HepG2 (cell line): Measurements from ENCODE around the gene BCL2L1. TPM values are rescaled to one million over a fixed set of nuclear protein-coding genes. Genes with fewer than 3 reads are reported as not detected.

Experiments used
- ATF6 ChIP-seq: sonication (generic); formaldehyde crosslinking; conservative IDR thresholded peaks from 2 replicates; pipeline ENCODE4 v1.4.0; 2020; ENCODE audit warnings: missing genetic modification reagents
- GRHL1 ChIP-seq: sonication (generic); formaldehyde crosslinking; conservative IDR thresholded peaks from 2 replicates; pipeline ENCODE4 v1.8.0; 2022; ENCODE audit warnings: missing genetic modification reagents
- HMG20A ChIP-seq: IDR thresholded peaks from 2 replicates; pipeline ENCODE4 v1.6.1; 2016; ENCODE audit warnings: borderline replicate concordance
- HNRNPUL1 ChIP-seq: fragments of 200-400 bp; formaldehyde crosslinking; IDR thresholded peaks from 2 replicates; pipeline ENCODE4 v1.6.1; 2017; ENCODE audit warnings: low read depth, mild to moderate bottlenecking, low read length, moderate library complexity
- KDM2A ChIP-seq: sonication (generic); formaldehyde crosslinking; IDR thresholded peaks from 2 replicates; pipeline ENCODE4 v1.4.0; 2020; ENCODE audit warnings: low read depth, missing genetic modification reagents, borderline replicate concordance
- PHB2 ChIP-seq: fragments of 450-650 bp; IDR thresholded peaks from 2 replicates; pipeline ENCODE4 v1.6.1; 2018; ENCODE audit not compliant: partially characterized antibody
- RBM39 ChIP-seq: fragments of 200-400 bp; formaldehyde crosslinking; IDR thresholded peaks from one replicate; pipeline ENCODE4 v1.6.1; 2018; ENCODE audit warnings: antibody characterized with exemption, mild to moderate bottlenecking, low read depth, low read length; ENCODE audit not compliant: poor library complexity, severe bottlenecking
- RNF2 ChIP-seq: fragments of 450-650 bp; conservative IDR thresholded peaks from 2 replicates; pipeline ENCODE4 v1.6.1; 2016; ENCODE audit warnings: low read depth
- SNAI1 ChIP-seq: sonication (generic); formaldehyde crosslinking; IDR thresholded peaks from 2 replicates; pipeline ENCODE4 v1.5.0; 2020; ENCODE audit warnings: mild to moderate bottlenecking, missing genetic modification reagents, borderline replicate concordance
- SNRNP70 ChIP-seq: fragments of 200-400 bp; formaldehyde crosslinking; IDR thresholded peaks from 2 replicates; pipeline ENCODE4 v1.6.1; 2017; ENCODE audit warnings: mild to moderate bottlenecking, low read depth, low read length, moderate library complexity
- ZBTB14 ChIP-seq: sonication (generic); formaldehyde crosslinking; IDR thresholded peaks from 2 replicates; pipeline ENCODE4 v1.4.0; 2020; ENCODE audit warnings: missing genetic modification reagents
- ZBTB39 ChIP-seq: sonication (generic); formaldehyde crosslinking; IDR thresholded peaks from 2 replicates; pipeline ENCODE4 v1.5.0; 2020; ENCODE audit warnings: missing genetic modification reagents
- ZBTB7B ChIP-seq: sonication (generic); formaldehyde crosslinking; IDR thresholded peaks from 2 replicates; pipeline ENCODE4 v1.4.0; 2020; ENCODE audit warnings: missing genetic modification reagents
- ZNF24 ChIP-seq: fragments of 450-650 bp; IDR thresholded peaks from 2 replicates; pipeline ENCODE4 v1.6.1; 2017; ENCODE audit warnings: antibody characterized with exemption, mild to moderate bottlenecking
- ZNF33A ChIP-seq: sonication (generic); formaldehyde crosslinking; IDR thresholded peaks from 2 replicates; pipeline ENCODE4 v1.5.1; 2020; ENCODE audit warnings: missing genetic modification reagents, mild to moderate bottlenecking, moderate library complexity, borderline replicate concordance
- ZNF382 ChIP-seq: sonication (generic); formaldehyde crosslinking; IDR thresholded peaks from 2 replicates; pipeline ENCODE4 v1.5.0; 2020; ENCODE audit warnings: missing genetic modification reagents, mild to moderate bottlenecking, borderline replicate concordance
- ZNF724P ChIP-seq: sonication (generic); formaldehyde crosslinking; IDR thresholded peaks from 2 replicates; pipeline ENCODE4 v1.8.0; 2022; ENCODE audit warnings: missing genetic modification reagents, borderline replicate concordance
- ZNF746 ChIP-seq: sonication (generic); formaldehyde crosslinking; IDR thresholded peaks from 2 replicates; pipeline ENCODE4 v1.8.0; 2022; ENCODE audit warnings: mild to moderate bottlenecking, missing genetic modification reagents
- ZUFSP ChIP-seq: sonication (generic); formaldehyde crosslinking; IDR thresholded peaks from 2 replicates; pipeline ENCODE4 v1.9.0; 2021; ENCODE audit warnings: missing genetic modification reagents, mild to moderate bottlenecking, borderline replicate concordance
- polyA plus RNA-seq, 8 experiments: library from polyadenylated mRNA; depleted of rRNA in 3 of 8; stranded (reverse) in 7 of 8; unstranded in 1 of 8; fragments of >200 nt; fragmentation: Illumina TruSeq in 4 of 8; extraction: Trizol in 4 of 8; gene quantifications; 2 replicates each; pipeline versions ENCODE4 v1.2.1 to v1.2.3, GENCODE V29; 2011 to 2016; ENCODE audit warnings: low read depth in 4 of 8, missing spikeins in 1 of 8, mixed read lengths in 1 of 8; ENCODE audit not compliant: insufficient read depth in 1 of 8
- total RNA-seq, 5 experiments: library from RNA; depleted of rRNA; stranded (reverse); fragments of >200 nt; fragmentation: Illumina TruSeq; extraction: Trizol; gene quantifications; 2 replicates each; pipeline ENCODE4 v1.2.3, GENCODE V29; 2016; ENCODE audit warnings: low read depth in 1 of 5

BCL2L1 gene
- total and polyA plus RNA-seq, 2 of the 13 experiments (the other 11 are each of a cell fraction or from before 2014, with no cell fraction given) = 164 to 258 TPM

- TF ChIP-seq KDM2A (CRISPR knock-in tag) (peak; percentile 82), HMG20A (CRISPR knock-in tag) (peak; percentile 78), GRHL1 (no peak), ZNF382 (CRISPR knock-in tag) (no peak), SNAI1 (peak; percentile 98), SNRNP70 (no peak), ZNF746 (peak; percentile 78), HNRNPUL1 (no peak), ATF6 (CRISPR knock-in tag) (peak; percentile 89; the same call in 1 of the 2 replicates), ZNF33A (CRISPR knock-in tag) (0 out of 2 replicates have a peak, but pooled peaks have one; percentile 54), RBM39 (no peak), ZBTB39 (CRISPR knock-in tag) (peak; percentile 95; the same call in 1 of the 2 replicates), ZNF724P (CRISPR knock-in tag) (peak; percentile 43; the same call in 1 of the 2 replicates), ZNF24 (no peak; the same call in none of the 2 replicates), ZUFSP (no peak), ZBTB14 (CRISPR knock-in tag) (peak; percentile 56; the same call in 1 of the 2 replicates), ZBTB7B (CRISPR knock-in tag) (peak; percentile 100), PHB2 (no peak), RNF2 (no peak)
Measured at GRCh38 chr20:31720486-31721407, 1.9 kb downstream of the BCL2L1 start (continued).
